Colonic mucosa (tissue), 4 donors: ENCODE data around the gene TMEM63B. TPM values are rescaled to one million over a fixed set of nuclear protein-coding genes. Genes with fewer than 3 reads are reported as not detected.
A peak's percentile ranks its signal among the peaks of the same experiment; 100 is the strongest.

Source experiments
- DNase-seq: peaks from one replicate; pipeline ENCODE4 v3.0.0-alpha.2; 2020
- H3K27ac ChIP-seq: fragments of 200-600 bp; one replicate; pipeline ENCODE4 v1.8.0; 2021
- H3K27me3 ChIP-seq: fragments of 200-600 bp; one replicate; pipeline ENCODE4 v1.8.0; 2021
- H3K36me3 ChIP-seq: fragments of 200-600 bp; one replicate; pipeline ENCODE4 v1.8.0; 2021
- H3K4me1 ChIP-seq: fragments of 200-600 bp; one replicate; pipeline ENCODE4 v1.8.0; 2021; ENCODE audit warnings: mild to moderate bottlenecking
- H3K4me3 ChIP-seq: fragments of 200-600 bp; one replicate; pipeline ENCODE4 v1.8.0; 2021
- H3K9ac ChIP-seq, 2 donors: one replicate each; pipeline ENCODE4 v1.7.0; 2013; ENCODE audit warnings: control low read depth in 2 of 2, low read depth in 2 of 2, low read length in 2 of 2
- H3K9me3 ChIP-seq: fragments of 200-600 bp; one replicate; pipeline ENCODE4 v1.8.0; 2021
- CTCF ChIP-seq: fragments of 200-600 bp; IDR thresholded peaks from one replicate; pipeline ENCODE4 v1.8.0; 2022; ENCODE audit warnings: antibody characterized with exemption, mild to moderate bottlenecking
- intact Hi-C: fragments of 100-400 bp; cut with DNase I; formaldehyde crosslinking; loops from one replicate; pipeline ENCODE4 v1.14.1; 2022
- total RNA-seq, 2 donors: library from RNA; stranded (reverse); fragmentation: NEBNext Ultra II Directional in 1 of 2; extraction: Animal tissue kit (Norgen Biotek cat#: 25700) in 1 of 2; gene quantifications; one replicate each; pipeline ENCODE4 v1.2.1, GENCODE V29; 2021
- donor health status: healthy.
- donor health status: DM: no; HTN: no; CAD: no.
- donor health status: DM: no; HTN: no; CAD: no.

TMEM63B gene
- total RNA-seq, 2 donors from 2014 or later = 74.3 to 95.3 TPM

DNA sequence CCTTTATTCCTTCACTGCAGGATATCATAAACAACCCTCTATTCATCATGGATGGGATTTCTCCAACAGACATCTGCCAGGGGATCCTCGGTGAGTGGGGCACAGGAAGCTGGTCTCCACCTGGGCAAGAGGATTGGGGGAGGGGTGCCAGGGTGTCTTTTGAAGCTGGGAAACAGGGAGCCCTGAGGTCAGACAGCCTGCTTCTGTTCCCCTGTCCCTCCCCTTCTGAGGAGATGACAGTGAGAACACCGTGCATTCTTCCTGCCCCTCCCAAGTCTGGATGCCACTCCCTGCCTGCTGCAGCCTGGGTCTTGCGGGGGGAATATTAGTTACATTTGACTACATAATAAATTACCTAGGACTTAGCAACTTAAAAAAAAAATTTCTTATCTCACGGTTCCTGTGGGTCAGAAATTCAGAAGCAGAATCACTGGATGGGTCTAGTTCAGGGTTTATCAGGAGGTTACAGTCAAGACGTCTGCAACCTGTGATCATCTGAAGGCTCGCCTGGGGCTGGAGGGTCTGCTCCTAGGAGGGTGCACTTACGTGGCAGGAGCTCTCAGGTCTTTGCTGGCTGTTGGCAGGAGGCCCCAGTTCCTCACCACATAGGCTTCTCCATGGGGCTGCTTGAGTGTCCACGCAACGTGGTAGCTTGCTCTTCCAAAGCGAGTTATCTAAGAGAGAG is 42.7 kb downstream of the TMEM63B start:
- no peak for TF ChIP-seq CTCF
- Histone ChIP-seq H3K27me3 (no peaks in the 10 kb centered on the region), H3K9me3 (no peaks in the 10 kb centered on the region), H3K9ac (peak overlapping the region in 1 of 2 donors; percentile 21), H3K36me3 (no peaks in the 10 kb centered on the region), H3K27ac (no peak overlapping the region), H3K4me1 (no peaks in the 10 kb centered on the region), H3K4me3 (no peak overlapping the region)
- no peak for DNase-seq
- intact Hi-C loops = no loop called here

- H3K9ac ChIP-seq = no peak overlapping the region
- no peaks in the 10 kb centered on the region for H3K9me3 ChIP-seq
- intact Hi-C loops = loop anchor here (2.0 kb wide), 1 partner anchor 61 kb away; no protein-coding TSS in a partner anchor
- H3K27me3 ChIP-seq = no peaks in the 10 kb centered on the region
- no peak overlapping the region for H3K4me3 ChIP-seq
- H3K36me3 ChIP-seq = no peaks in the 10 kb centered on the region
- TF ChIP-seq CTCF = no peak
- no peak overlapping the region for H3K27ac ChIP-seq
- no peak for DNase-seq
- H3K4me1 ChIP-seq = no peaks in the 10 kb centered on the region
These were observed 44.7 kb downstream of the TMEM63B start for GRCh38 chr6:44171899-44172546.

- intact Hi-C loops = loop anchor here (2.0 kb wide), 1 partner anchor 60 kb away; no protein-coding TSS in a partner anchor
- Histone ChIP-seq H3K4me3 (no peak overlapping the region), H3K9me3 (no peaks in the 10 kb centered on the region), H3K27me3 (no peaks in the 10 kb centered on the region), H3K36me3 (no peaks in the 10 kb centered on the region), H3K9ac (no peak overlapping the region), H3K4me1 (no peaks in the 10 kb centered on the region), H3K27ac (no peak overlapping the region)
- TF ChIP-seq CTCF = peak; percentile 92
- peak; percentile 88 for DNase-seq
These were observed 45.6 kb downstream of the TMEM63B start for GRCh38 chr6:44172731-44173500.

- Histone ChIP-seq H3K4me1 (no peaks in the 10 kb centered on the region), H3K27me3 (no peaks in the 10 kb centered on the region), H3K27ac (no peak overlapping the region), H3K9me3 (no peaks in the 10 kb centered on the region), H3K36me3 (no peaks in the 10 kb centered on the region), H3K4me3 (no peak overlapping the region), H3K9ac (peak overlapping the region in 1 of 2 donors; percentile 12)
- DNase-seq = no peak
- intact Hi-C loops = no loop called here
- no peak for TF ChIP-seq CTCF
These were observed 48.9 kb downstream of the TMEM63B start for GRCh38 chr6:44176130-44176761.
